ENCODE measurements around the gene SULT6B1. TPM values are rescaled to one million over a fixed set of nuclear protein-coding genes. Genes with fewer than 3 reads are reported as not detected.
A peak's percentile ranks its signal among the peaks of the same experiment; 100 is the strongest.

SULT6B1 gene
- total and polyA plus RNA-seq, 2 donors (not counting 1 experiment from before 2014, with no cell fraction given), result not detected

GRCh38 chr2:37156071-37156856 lies 32.2 kb downstream of the SULT6B1 start:
- ATAC-seq (ENCODE audit: low read depth) (peak; percentile 9), DNase-seq (peak; percentile 41)
- H3K27ac Mint-ChIP-seq, result peak overlapping the region; percentile 93
- peak overlapping the region; percentile 57 to 72 for H3K27ac ChIP-seq (ENCODE audit: low read length in 2 of 2)
- H2AFZ ChIP-seq (ENCODE audit: insufficient read depth, low read depth, low read length, poor library complexity, severe bottlenecking), result peak overlapping the region; percentile 92
- peak overlapping the region; percentile 96 for H3K4me3 Mint-ChIP-seq
- H3K4me1 Mint-ChIP-seq, result peaks cover 43% of the 10 kb centered on the region
- peaks cover 26 to 30% of the 10 kb centered on the region in 2 donors for H3K4me1 ChIP-seq (ENCODE audit: control insufficient read depth in 2 of 2, insufficient read depth in 2 of 2, low read length in 2 of 2)
- WGBS (ENCODE audit: insufficient coverage), result 3% methylated on average over 24 of the region's 27 CpGs
- intact Hi-C loops (cut with micrococcal nuclease), result loop anchor here (1.0 to 5.0 kb wide), 5 partner anchors 41 to 516 kb away; partner anchors contain the start of genes CDC42EP3, CEBPZ, CEBPZOS and GPATCH11
- peaks cover 78% of the 10 kb centered on the region for H3K79me2 ChIP-seq (ENCODE audit: control insufficient read depth, insufficient read depth, low read length)
- H3K4me3 ChIP-seq (ENCODE audit: control extremely low read depth in 1 of 5, extremely low read depth in 1 of 5, insufficient read depth in 1 of 5, low read depth in 2 of 5, low read length in 4 of 5), result peak overlapping the region; percentile 78 to 93 (median 80)
- H3K36me3 ChIP-seq (replicated peaks in 1 of 2; ENCODE audit: control extremely low read depth in 1 of 2, control insufficient read depth in 1 of 2, extremely low read depth in 1 of 2, insufficient read depth in 2 of 2, low read length in 1 of 2), result no peaks in the 10 kb centered on the region
- no peaks in the 10 kb centered on the region for H4K20me1 ChIP-seq (ENCODE audit: control insufficient read depth, insufficient read depth, low read length, poor library complexity, severe bottlenecking)
- peaks cover 0 to 4% (median 0%) of the 10 kb centered on the region in 3 donors for H3K9me3 ChIP-seq (ENCODE audit: control extremely low read depth in 1 of 3, control insufficient read depth in 2 of 3, insufficient read depth in 1 of 3, low read length in 2 of 3)
- POLR2A ChIA-PET, result interaction anchor here (1.1 kb wide), 1 partner anchor 72 kb away, joined by 4 read pairs; the partner anchor contains the start of genes GPATCH11 and HEATR5B
- peak overlapping the region; percentile 89 for H3K4me2 ChIP-seq (replicated peaks; ENCODE audit: low read depth, low read length, poor library complexity, severe bottlenecking)
- peak overlapping the region; percentile 88 for H3K9ac ChIP-seq (ENCODE audit: low read length)
- CTCF ChIA-PET, result interaction anchor here (1.0 to 4.3 kb wide), 2 partner anchors 13 to 47 kb away, joined by 4 to 27 read pairs; no protein-coding TSS in a partner anchor
- no peaks in the 10 kb centered on the region for H3K9me3 Mint-ChIP-seq (ENCODE audit: insufficient read depth)
- TF ChIP-seq EZH2 (IDR thresholded peaks at IDR 0.05; ENCODE audit: borderline replicate concordance, insufficient read depth, low read depth, low read length, poor library complexity, severe bottlenecking), result no peak
- TF ChIP-seq, protein P1, sequence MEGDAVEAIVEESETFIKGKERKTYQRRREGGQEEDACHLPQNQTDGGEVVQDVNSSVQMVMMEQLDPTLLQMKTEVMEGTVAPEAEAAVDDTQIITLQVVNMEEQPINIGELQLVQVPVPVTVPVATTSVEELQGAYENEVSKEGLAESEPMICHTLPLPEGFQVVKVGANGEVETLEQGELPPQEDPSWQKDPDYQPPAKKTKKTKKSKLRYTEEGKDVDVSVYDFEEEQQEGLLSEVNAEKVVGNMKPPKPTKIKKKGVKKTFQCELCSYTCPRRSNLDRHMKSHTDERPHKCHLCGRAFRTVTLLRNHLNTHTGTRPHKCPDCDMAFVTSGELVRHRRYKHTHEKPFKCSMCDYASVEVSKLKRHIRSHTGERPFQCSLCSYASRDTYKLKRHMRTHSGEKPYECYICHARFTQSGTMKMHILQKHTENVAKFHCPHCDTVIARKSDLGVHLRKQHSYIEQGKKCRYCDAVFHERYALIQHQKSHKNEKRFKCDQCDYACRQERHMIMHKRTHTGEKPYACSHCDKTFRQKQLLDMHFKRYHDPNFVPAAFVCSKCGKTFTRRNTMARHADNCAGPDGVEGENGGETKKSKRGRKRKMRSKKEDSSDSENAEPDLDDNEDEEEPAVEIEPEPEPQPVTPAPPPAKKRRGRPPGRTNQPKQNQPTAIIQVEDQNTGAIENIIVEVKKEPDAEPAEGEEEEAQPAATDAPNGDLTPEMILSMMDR (IDR thresholded peaks at IDR 0.05), result no peak
- no peaks in the 10 kb centered on the region for H3K27me3 Mint-ChIP-seq
- no peaks in the 10 kb centered on the region for H3K27me3 ChIP-seq (replicated peaks in 1 of 4; ENCODE audit: control extremely low read depth in 1 of 4, control insufficient read depth in 3 of 4, insufficient read depth in 4 of 4, low read length in 3 of 4)

Data from B cell (primary cell).